Tibial artery (tissue), 4 donors: ENCODE measurements around the gene IL13RA1.
"Not testable (repeated sequence)": the region's sequence is repeated elsewhere in the genome, so short reads cannot be mapped to it uniquely, and the experiment has no call there.

Experiments used
- DNase-seq, 2 donors: peaks; one replicate each; pipeline ENCODE4 v3.0.0-alpha.2; 2019
- H3K27ac ChIP-seq, 2 donors: fragments of 200-600 bp; sonication (generic) in 1 of 2; 1 replicate in 1 of 2; 2 replicates in 1 of 2; pipeline ENCODE4 v1.5.1; 2018 to 2019; ENCODE audit warnings: mild to moderate bottlenecking in 1 of 2
- H3K27me3 ChIP-seq, 2 donors: fragments of 200-600 bp; sonication (generic) in 1 of 2; one replicate each; pipeline versions ENCODE4 v1.5.1 to v1.6.0; 2016 to 2019
- H3K36me3 ChIP-seq, 3 donors: fragments of 200-600 bp; sonication (generic) in 2 of 3; one replicate each; pipeline ENCODE4 v1.5.1; 2016 to 2019; ENCODE audit warnings: mild to moderate bottlenecking in 2 of 3
- H3K4me1 ChIP-seq, 4 donors: fragments of 200-600 bp; sonication (generic) in 2 of 4; 1 replicate in 3 of 4; 2 replicates in 1 of 4; pipeline ENCODE4 v1.5.1; 2016 to 2019
- H3K4me3 ChIP-seq, 2 donors: fragments of 200-600 bp; sonication (generic) in 1 of 2; 1 replicate in 1 of 2; 2 replicates in 1 of 2; pipeline ENCODE4 v1.5.1; 2018 to 2019; ENCODE audit warnings: mild to moderate bottlenecking in 2 of 2
- H3K9me3 ChIP-seq, 3 donors: fragments of 200-600 bp; sonication (generic) in 1 of 3; one replicate each; pipeline ENCODE4 v1.5.1; 2016 to 2019
- CTCF ChIP-seq, 2 experiments: fragments of 200-600 bp in 1 of 2; fragments of 450-650 bp in 1 of 2; IDR thresholded peaks; one replicate each; pipeline ENCODE4 v1.5.1; 2017 to 2019; ENCODE audit warnings: antibody characterized with exemption in 2 of 2, mild to moderate bottlenecking in 1 of 2, moderate library complexity in 1 of 2
- intact Hi-C: fragments of 100-400 bp; cut with DNase I; formaldehyde crosslinking; loops from one replicate; pipeline ENCODE4 v1.15.0; 2023; ENCODE audit warnings: low total_unique reads

IL13RA1 gene

GRCh38 chrX:118729042-118729652 is 1.7 kb downstream of the IL13RA1 start:
- intact Hi-C loops: no loop called here
- no peaks in the 10 kb centered on the region for H3K36me3 ChIP-seq
- peak overlapping the region; percentile 80 to 84 for H3K4me3 ChIP-seq
- DNase-seq: no peak
- no peak for TF ChIP-seq CTCF (IDR thresholded peaks at IDR 0.05)
- no peaks in the 10 kb centered on the region for H3K27me3 ChIP-seq
- H3K27ac ChIP-seq: peak overlapping the region; percentile 94 to 95
- H3K9me3 ChIP-seq: no peaks in the 10 kb centered on the region
- peaks cover 0 to 63% (median 11%) of the 10 kb centered on the region in 4 donors for H3K4me1 ChIP-seq

GRCh38 chrX:118730500-118731247 is 3.3 kb downstream of the IL13RA1 start:
- no peak for DNase-seq
- H3K36me3 ChIP-seq: no peaks in the 10 kb centered on the region
- H3K4me3 ChIP-seq: peak overlapping the region; percentile 20 to 80
- no peaks in the 10 kb centered on the region for H3K27me3 ChIP-seq
- intact Hi-C loops: no loop called here
- H3K9me3 ChIP-seq: no peaks in the 10 kb centered on the region
- H3K27ac ChIP-seq: peak overlapping the region; percentile 94 to 95
- H3K4me1 ChIP-seq: peaks cover 0 to 52% (median 11%) of the 10 kb centered on the region in 4 donors
- no peak for TF ChIP-seq CTCF (IDR thresholded peaks at IDR 0.05)

- H3K36me3 ChIP-seq, H3K27ac ChIP-seq, H3K27me3 ChIP-seq, DNase-seq, intact Hi-C loops, H3K4me3 ChIP-seq, H3K9me3 ChIP-seq: not testable (repeated sequence)
- H3K4me1 ChIP-seq: peaks cover 0 to 51% (median 6%) of the 10 kb centered on the region in 4 donors
Observed at GRCh38 chrX:118732551-118732950, 5.1 kb downstream of the IL13RA1 start.

GRCh38 chrX:118734909-118735308 is 7.5 kb downstream of the IL13RA1 start:
- Histone ChIP-seq H3K4me3 (no peak overlapping the region), H3K36me3 (no peaks in the 10 kb centered on the region), H3K27ac (no peak overlapping the region), H3K4me1 (peaks cover 0 to 39% (median 5%) of the 10 kb centered on the region in 4 donors), H3K9me3 (no peaks in the 10 kb centered on the region), H3K27me3 (no peaks in the 10 kb centered on the region)
- DNase-seq: no peak
- TF ChIP-seq CTCF (IDR thresholded peaks at IDR 0.05): no peak
- intact Hi-C loops: no loop called here

GRCh38 chrX:118736394-118737010 is 9.1 kb downstream of the IL13RA1 start:
- Histone ChIP-seq H3K9me3 (no peaks in the 10 kb centered on the region), H3K27me3 (no peaks in the 10 kb centered on the region), H3K36me3 (no peaks in the 10 kb centered on the region), H3K27ac (no peak overlapping the region), H3K4me3 (no peak overlapping the region), H3K4me1 (peaks cover 0 to 31% (median 7%) of the 10 kb centered on the region in 4 donors)
- DNase-seq: no peak
- no peak for TF ChIP-seq CTCF (IDR thresholded peaks at IDR 0.05)
- intact Hi-C loops: no loop called here

GRCh38 chrX:118739577-118739976 is 12.2 kb downstream of the IL13RA1 start:
- Histone ChIP-seq H3K9me3 (no peaks in the 10 kb centered on the region), H3K27me3 (no peaks in the 10 kb centered on the region), H3K4me3 (no peak overlapping the region), H3K27ac (no peak overlapping the region), H3K36me3 (peaks cover 0 to 9% (median 0%) of the 10 kb centered on the region in 3 donors), H3K4me1 (peaks cover 0 to 36% (median 7%) of the 10 kb centered on the region in 4 donors)
- DNase-seq: no peak
- TF ChIP-seq CTCF (IDR thresholded peaks at IDR 0.05): no peak
- intact Hi-C loops: no loop called here
